Hepatocyte (in vitro differentiated cells): ENCODE results near the gene RTL1. TPM values are rescaled to one million over a fixed set of nuclear protein-coding genes. Genes with fewer than 3 reads are reported as not detected.

Source experiments
- DNase-seq: peaks from one replicate; pipeline ENCODE4 v3.0.0-alpha.2; 2016; ENCODE audit warnings: low spot score
- H2AFZ ChIP-seq: fragments of 200-600 bp; sonication (generic); 2 replicates; pipeline ENCODE4 v1.6.0; 2016; ENCODE audit warnings: antibody characterized with exemption, mild to moderate bottlenecking
- H3K27ac ChIP-seq: fragments of 200-600 bp; sonication (generic); 2 replicates; pipeline ENCODE4 v1.5.1; 2016; ENCODE audit warnings: mild to moderate bottlenecking
- H3K27me3 ChIP-seq: fragments of 200-600 bp; sonication (generic); 2 replicates; pipeline ENCODE4 v1.6.1; 2016
- H3K36me3 ChIP-seq: fragments of 200-600 bp; sonication (generic); replicated peaks from 2 replicates; pipeline ENCODE4 v1.5.1; 2016; ENCODE audit warnings: low read depth; ENCODE audit not compliant: insufficient read depth
- H3K4me1 ChIP-seq: fragments of 200-600 bp; sonication (generic); 2 replicates; pipeline ENCODE4 v1.5.1; 2016; ENCODE audit warnings: mild to moderate bottlenecking, moderate library complexity; ENCODE audit not compliant: insufficient read depth
- H3K4me2 ChIP-seq: fragments of 200-600 bp; sonication (generic); 2 replicates; pipeline ENCODE4 v1.6.0; 2016
- H3K4me3 ChIP-seq: fragments of 200-600 bp; sonication (generic); 2 replicates; pipeline ENCODE4 v1.5.1; 2016; ENCODE audit warnings: mild to moderate bottlenecking
- H3K79me2 ChIP-seq: fragments of 200-600 bp; sonication (generic); 2 replicates; pipeline ENCODE4 v1.6.0; 2017; ENCODE audit warnings: mild to moderate bottlenecking
- H3K9me2 ChIP-seq: fragments of 200-600 bp; sonication (generic); replicated peaks from 2 replicates; pipeline ENCODE4 v1.6.0; 2017; ENCODE audit warnings: mild to moderate bottlenecking; ENCODE audit not compliant: insufficient read depth
- H3K9me3 ChIP-seq: fragments of 200-600 bp; sonication (generic); 2 replicates; pipeline ENCODE4 v1.5.1; 2016; ENCODE audit warnings: low read depth, mild to moderate bottlenecking
- H4K20me1 ChIP-seq: fragments of 200-600 bp; sonication (generic); 2 replicates; pipeline ENCODE4 v1.6.0; 2016; ENCODE audit warnings: mild to moderate bottlenecking; ENCODE audit not compliant: insufficient read depth, poor library complexity, severe bottlenecking
- CTCF ChIP-seq: fragments of 200-600 bp; sonication (generic); IDR thresholded peaks from 2 replicates; pipeline ENCODE4 v1.5.1; 2016; ENCODE audit warnings: antibody characterized with exemption, mild to moderate bottlenecking; ENCODE audit not compliant: poor library complexity
- EZH2 ChIP-seq: fragments of 200-600 bp; sonication (generic); IDR thresholded peaks from 2 replicates; pipeline ENCODE4 v1.6.1; 2016; ENCODE audit warnings: antibody characterized with exemption, mild to moderate bottlenecking, borderline replicate concordance
- EZH2phosphoT487 ChIP-seq: fragments of 200-600 bp; sonication (generic); IDR thresholded peaks from one replicate; pipeline ENCODE4 v1.6.1; 2018; ENCODE audit warnings: antibody characterized with exemption, mild to moderate bottlenecking, low read depth, moderate library complexity; ENCODE audit not compliant: unreplicated experiment, severe bottlenecking
- WGBS: methylation state at CpG from one replicate; pipeline ENCODE4 v1.1.6; 2016; ENCODE audit warnings: low lambda C conversion rate; ENCODE audit errors: missing lambda C conversion rate; 5-methylcytosine and 5-hydroxymethylcytosine counted together
- polyA plus RNA-seq: library from polyadenylated mRNA; unstranded; fragments of >200 nt; fragmentation: Nextera tagmentation; extraction: Ambion mirVana; gene quantifications from 2 replicates; pipeline ENCODE4 v1.2.1, GENCODE V29; 2016
- total RNA-seq: library from RNA; depleted of rRNA; stranded (reverse); fragments of >200 nt; gene quantifications from 2 replicates; pipeline ENCODE4 v1.2.3, GENCODE V29; 2014

Gene RTL1
- total and polyA plus RNA-seq, 2 experiments from 2014 or later, result 1.4 to 2.6 TPM

- no peaks in the 10 kb centered on the region for H3K9me2 ChIP-seq
- 86% methylated on average over 3 of the region's 4 CpGs for WGBS
- no peak for DNase-seq
- no peak for TF ChIP-seq CTCF
- TF ChIP-seq EZH2phosphoT487, result no peak
- no peak for TF ChIP-seq EZH2
- no peak overlapping the region for H3K4me3 ChIP-seq
- no peak overlapping the region for H2AFZ ChIP-seq
- no peak overlapping the region for H3K4me2 ChIP-seq
- H3K27ac ChIP-seq, result no peak overlapping the region
- no peaks in the 10 kb centered on the region for H3K9me3 ChIP-seq
- H3K27me3 ChIP-seq, result no peaks in the 10 kb centered on the region
- no peaks in the 10 kb centered on the region for H3K79me2 ChIP-seq
- H3K4me1 ChIP-seq, result no peaks in the 10 kb centered on the region
- H3K36me3 ChIP-seq, result no peaks in the 10 kb centered on the region
- H4K20me1 ChIP-seq, result no peaks in the 10 kb centered on the region
Measured at GRCh38 chr14:100874051-100874410, 29.5 kb downstream of the RTL1 start.

- Histone ChIP-seq H3K79me2 (no peaks in the 10 kb centered on the region), H3K4me3 (no peak overlapping the region), H3K9me2 (no peaks in the 10 kb centered on the region), H3K27me3 (no peaks in the 10 kb centered on the region), H3K4me1 (no peaks in the 10 kb centered on the region), H3K27ac (no peak overlapping the region), H3K4me2 (no peak overlapping the region), H3K36me3 (no peaks in the 10 kb centered on the region), H4K20me1 (no peaks in the 10 kb centered on the region), H2AFZ (no peak overlapping the region), H3K9me3 (no peaks in the 10 kb centered on the region)
- 33% methylated on average over 1 of the region's 3 CpGs for WGBS
- DNase-seq, result no peak
- TF ChIP-seq EZH2 (no peak), EZH2phosphoT487 (no peak), CTCF (no peak)
Measured at GRCh38 chr14:100873096-100873482, 30.4 kb downstream of the RTL1 start.

GRCh38 chr14:100872259-100873095 lies 31.0 kb downstream of the RTL1 start:
- H3K27me3 ChIP-seq, result no peaks in the 10 kb centered on the region
- H3K9me2 ChIP-seq, result no peaks in the 10 kb centered on the region
- TF ChIP-seq EZH2 (no peak), CTCF (no peak)
- H3K36me3 ChIP-seq, result no peaks in the 10 kb centered on the region
- 95% methylated on average over 15 of the region's 15 CpGs for WGBS
- H3K9me3 ChIP-seq, result no peaks in the 10 kb centered on the region
- no peak overlapping the region for H3K4me2 ChIP-seq
- DNase-seq, result no peak
- H2AFZ ChIP-seq, result no peak overlapping the region
- no peak overlapping the region for H3K4me3 ChIP-seq
- H3K27ac ChIP-seq, result no peak overlapping the region
- no peaks in the 10 kb centered on the region for H4K20me1 ChIP-seq
- H3K79me2 ChIP-seq, result no peaks in the 10 kb centered on the region
- H3K4me1 ChIP-seq, result no peaks in the 10 kb centered on the region
